HepG2 (cell line): ENCODE data around the gene TPRG1.

ENCODE experiments used
- ATRX ChIP-seq: sonication (generic); formaldehyde crosslinking; IDR thresholded peaks from 2 replicates; pipeline ENCODE4 v1.4.0; 2020; ENCODE audit warnings: missing genetic modification reagents, borderline replicate concordance
- EP300 ChIP-seq, 3 experiments: sonication (generic) in 1 of 3; formaldehyde crosslinking in 1 of 3; IDR thresholded peaks; 2 replicates each; pipeline versions ENCODE4 v1.5.1 to v1.6.1; 2011 to 2020; ENCODE audit warnings: low read depth in 2 of 3, low read length in 2 of 3, borderline replicate concordance in 1 of 3, improper control_type of control experiment in 1 of 3, mild to moderate bottlenecking in 1 of 3, missing genetic modification reagents in 1 of 3, moderate library complexity in 1 of 3
- EZH2 ChIP-seq: conservative IDR thresholded peaks from 2 replicates; pipeline ENCODE4 v1.6.1; 2012; ENCODE audit warnings: mild to moderate bottlenecking, low read depth, low read length, moderate library complexity
- GABPA ChIP-seq, 2 experiments: IDR thresholded peaks; 2 replicates each; pipeline ENCODE4 v1.6.1; 2011 to 2016; ENCODE audit warnings: low read depth in 2 of 2, low read length in 1 of 2, missing biosample characterization in 1 of 2, missing genetic modification characterization in 1 of 2
- KLF15 ChIP-seq: sonication (generic); formaldehyde crosslinking; IDR thresholded peaks from 2 replicates; pipeline ENCODE4 v1.8.1; 2023; ENCODE audit warnings: borderline replicate concordance, mild to moderate bottlenecking, inconsistent platforms, missing genetic modification reagents, mixed read lengths
- KLF6 ChIP-seq: IDR thresholded peaks from 2 replicates; pipeline ENCODE4 v1.8.0; 2016; ENCODE audit warnings: missing biosample characterization, missing genetic modification reagents
- MEIS2 ChIP-seq: sonication (generic); formaldehyde crosslinking; IDR thresholded peaks from 2 replicates; pipeline ENCODE4 v1.9.0; 2021; ENCODE audit warnings: mild to moderate bottlenecking, missing genetic modification reagents
- RAD21 ChIP-seq: fragments of 450-650 bp; formaldehyde crosslinking; IDR thresholded peaks from 2 replicates; pipeline ENCODE4 v1.5.0; 2020; ENCODE audit warnings: mild to moderate bottlenecking
- TAF1 ChIP-seq: sonication (generic); formaldehyde crosslinking; IDR thresholded peaks from 2 replicates; pipeline ENCODE4 v1.4.0; 2020; ENCODE audit warnings: missing genetic modification reagents
- ZNF232 ChIP-seq: sonication (generic); formaldehyde crosslinking; IDR thresholded peaks from 2 replicates; pipeline ENCODE4 v1.4.0; 2020; ENCODE audit warnings: missing genetic modification reagents, borderline replicate concordance
- ZNF670 ChIP-seq: sonication (generic); formaldehyde crosslinking; IDR thresholded peaks from 2 replicates; pipeline ENCODE4 v1.8.0; 2022; ENCODE audit warnings: mild to moderate bottlenecking, missing genetic modification reagents, borderline replicate concordance

GRCh38 chr3:189167027-189167766 is 4.6 kb upstream of the TPRG1 start:
- no peak for TF ChIP-seq EZH2
- TF ChIP-seq MEIS2 (CRISPR knock-in tag) = no peak
- TF ChIP-seq EP300 (IDR thresholded peaks at IDR 0.05; ENCODE audit: low read depth in 2 of 2, low read length in 2 of 2) = no peak
- TF ChIP-seq EP300 (CRISPR knock-in tag; IDR thresholded peaks at IDR 0.05; ENCODE audit: borderline replicate concordance) = no peak
- no peak for TF ChIP-seq ZNF232
- TF ChIP-seq TAF1 (CRISPR knock-in tag) = no peak
- TF ChIP-seq KLF15 (CRISPR knock-in tag) = no peak
- no peak for TF ChIP-seq RAD21 (CRISPR knock-in tag)
- no peak for TF ChIP-seq KLF6 (CRISPR knock-in tag)
- TF ChIP-seq GABPA (IDR thresholded peaks at IDR 0.05; ENCODE audit: low read depth, low read length) = no peak
- TF ChIP-seq GABPA (CRISPR knock-in tag; IDR thresholded peaks at IDR 0.05; ENCODE audit: low read depth) = no peak
- TF ChIP-seq ZNF670 (CRISPR knock-in tag) = no peak
- no peak for TF ChIP-seq ATRX (CRISPR knock-in tag)
